ENCODE results near the gene NCBP2L. TPM values are rescaled to one million over a fixed set of nuclear protein-coding genes. Genes with fewer than 3 reads are reported as not detected.
"Not testable (repeated sequence)": the region's sequence is repeated elsewhere in the genome, so short reads cannot be mapped to it uniquely, and the experiment has no call there.

The NCBP2L gene
- total RNA-seq, 1 donor from 2014 or later: not detected

GRCh38 chrX:107780525-107780924 lies 3.0 kb downstream of the NCBP2L start:
- Mint-ChIP-seq H3K27ac (ENCODE audit: unreplicated experiment) (no peak overlapping the region), H3K4me1 (peaks cover 12% of the 10 kb centered on the region), H3K4me3 (no peak overlapping the region), H3K36me3 (ENCODE audit: low read depth) (no peaks in the 10 kb centered on the region), H3K27me3 (ENCODE audit: low read depth) (peaks cover 14% of the 10 kb centered on the region), H3K9me3 (peaks cover 3% of the 10 kb centered on the region)
- TF ChIP-seq, protein P1, sequence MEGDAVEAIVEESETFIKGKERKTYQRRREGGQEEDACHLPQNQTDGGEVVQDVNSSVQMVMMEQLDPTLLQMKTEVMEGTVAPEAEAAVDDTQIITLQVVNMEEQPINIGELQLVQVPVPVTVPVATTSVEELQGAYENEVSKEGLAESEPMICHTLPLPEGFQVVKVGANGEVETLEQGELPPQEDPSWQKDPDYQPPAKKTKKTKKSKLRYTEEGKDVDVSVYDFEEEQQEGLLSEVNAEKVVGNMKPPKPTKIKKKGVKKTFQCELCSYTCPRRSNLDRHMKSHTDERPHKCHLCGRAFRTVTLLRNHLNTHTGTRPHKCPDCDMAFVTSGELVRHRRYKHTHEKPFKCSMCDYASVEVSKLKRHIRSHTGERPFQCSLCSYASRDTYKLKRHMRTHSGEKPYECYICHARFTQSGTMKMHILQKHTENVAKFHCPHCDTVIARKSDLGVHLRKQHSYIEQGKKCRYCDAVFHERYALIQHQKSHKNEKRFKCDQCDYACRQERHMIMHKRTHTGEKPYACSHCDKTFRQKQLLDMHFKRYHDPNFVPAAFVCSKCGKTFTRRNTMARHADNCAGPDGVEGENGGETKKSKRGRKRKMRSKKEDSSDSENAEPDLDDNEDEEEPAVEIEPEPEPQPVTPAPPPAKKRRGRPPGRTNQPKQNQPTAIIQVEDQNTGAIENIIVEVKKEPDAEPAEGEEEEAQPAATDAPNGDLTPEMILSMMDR (conservative IDR thresholded peaks at IDR 0.05): no peak
- no peak for DNase-seq (ENCODE audit: low read depth, low spot score)

DNA sequence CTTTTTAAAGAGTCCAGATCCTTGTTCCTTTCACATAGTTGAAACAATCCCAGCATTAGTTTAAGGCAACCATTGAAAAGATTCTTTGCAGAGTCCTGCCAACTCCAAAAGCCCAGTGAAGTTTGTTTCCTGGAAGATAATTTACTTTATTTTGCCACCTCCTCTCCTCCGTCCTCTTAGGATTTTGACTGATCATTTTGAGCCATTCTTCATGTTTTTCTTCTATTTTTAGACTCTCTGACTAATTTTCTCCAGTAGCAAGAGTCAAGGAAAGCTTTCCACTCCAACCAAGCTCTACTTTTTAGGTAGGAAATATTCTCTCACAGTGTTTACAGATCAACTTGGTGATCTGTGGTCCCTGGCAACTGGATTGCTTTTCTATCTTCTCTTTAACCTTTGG lies 10.3 kb downstream of the NCBP2L start:
- Mint-ChIP-seq H3K9me3 (peaks cover 3% of the 10 kb centered on the region), H3K27me3 (ENCODE audit: low read depth) (no peaks in the 10 kb centered on the region), H3K36me3 (ENCODE audit: low read depth) (no peaks in the 10 kb centered on the region), H3K4me1 (no peaks in the 10 kb centered on the region), H3K27ac (ENCODE audit: unreplicated experiment) (no peak overlapping the region), H3K4me3 (no peak overlapping the region)
- TF ChIP-seq, protein P1 (conservative IDR thresholded peaks at IDR 0.05): no peak
- no peak for DNase-seq (ENCODE audit: low read depth, low spot score)

- peaks cover 6% of the 10 kb centered on the region for H3K9me3 Mint-ChIP-seq
- no peak overlapping the region for H3K4me3 Mint-ChIP-seq
- H3K36me3 Mint-ChIP-seq (ENCODE audit: low read depth): peaks cover 3% of the 10 kb centered on the region
- DNase-seq (ENCODE audit: low read depth, low spot score): no peak
- H3K4me1 Mint-ChIP-seq: no peaks in the 10 kb centered on the region
- no peaks in the 10 kb centered on the region for H3K27me3 Mint-ChIP-seq (ENCODE audit: low read depth)
- H3K27ac Mint-ChIP-seq (ENCODE audit: unreplicated experiment): no peak overlapping the region
- TF ChIP-seq, protein P1 (conservative IDR thresholded peaks at IDR 0.05): no peak
Observed at GRCh38 chrX:107804427-107804826, 26.9 kb downstream of the NCBP2L start.

DNA sequence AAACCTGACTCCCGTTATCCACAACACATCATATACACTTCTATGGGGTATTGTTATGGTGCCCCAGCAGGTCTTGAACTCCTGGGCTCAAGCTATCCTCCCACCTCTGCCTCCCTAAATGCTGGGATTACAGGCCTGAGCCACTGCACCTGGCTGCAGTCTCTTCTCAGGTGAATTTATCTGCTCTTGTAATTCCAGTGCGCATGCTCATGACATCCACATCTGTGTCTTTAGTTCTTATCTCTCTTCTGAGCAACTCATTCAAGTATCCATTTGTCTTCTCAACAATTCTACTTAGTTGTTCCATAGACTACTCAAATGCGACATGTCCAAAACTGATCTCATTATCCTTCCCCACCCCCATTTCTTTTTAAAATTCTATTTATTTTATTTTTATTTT lies 27.6 kb downstream of the NCBP2L start:
- peaks cover 3% of the 10 kb centered on the region for H3K36me3 Mint-ChIP-seq (ENCODE audit: low read depth)
- TF ChIP-seq, protein P1 (conservative IDR thresholded peaks at IDR 0.05): no peak
- no peak overlapping the region for H3K27ac Mint-ChIP-seq (ENCODE audit: unreplicated experiment)
- no peak overlapping the region for H3K4me3 Mint-ChIP-seq
- H3K4me1 Mint-ChIP-seq: no peaks in the 10 kb centered on the region
- no peak for DNase-seq (ENCODE audit: low read depth, low spot score)
- H3K27me3 Mint-ChIP-seq (ENCODE audit: low read depth): no peaks in the 10 kb centered on the region
- peaks cover 6% of the 10 kb centered on the region for H3K9me3 Mint-ChIP-seq

GRCh38 chrX:107810053-107810452 lies 32.5 kb downstream of the NCBP2L start:
- H3K4me3 Mint-ChIP-seq; H3K27ac Mint-ChIP-seq (ENCODE audit: unreplicated experiment); H3K36me3 Mint-ChIP-seq (ENCODE audit: low read depth): not testable (repeated sequence)

DNA sequence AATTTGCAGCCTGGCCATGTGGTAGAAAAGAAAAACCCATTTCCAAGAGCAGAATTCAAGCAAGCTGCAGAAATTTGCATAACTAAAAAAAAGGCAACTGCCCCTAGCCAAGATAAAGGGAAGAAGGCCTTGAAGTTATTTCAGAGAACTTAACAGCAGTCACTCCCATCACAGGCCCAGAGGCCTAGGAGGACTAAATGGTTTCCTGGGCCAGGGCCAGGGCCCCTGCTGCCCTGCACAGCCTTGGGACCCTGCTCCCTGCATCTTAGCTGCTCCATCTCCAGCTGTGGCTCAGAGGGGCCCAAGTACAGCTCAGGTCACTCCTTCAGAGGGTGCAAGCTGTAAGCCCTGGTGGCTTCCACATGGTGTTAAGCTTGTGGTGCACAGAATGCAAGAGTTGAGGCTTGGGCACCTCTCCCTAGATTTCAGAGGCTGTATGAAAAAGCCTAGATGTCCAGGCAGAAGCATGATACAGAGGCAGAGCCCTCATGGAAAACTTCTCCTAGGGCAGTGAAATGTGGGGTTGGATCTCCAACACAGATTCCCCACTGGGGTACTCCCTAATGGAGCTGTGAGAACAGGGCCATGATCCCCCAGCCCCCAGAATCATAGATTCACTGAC lies 41.5 kb downstream of the NCBP2L start:
- no peak for DNase-seq (ENCODE audit: low read depth, low spot score)
- Mint-ChIP-seq H3K4me3 (no peak overlapping the region), H3K36me3 (ENCODE audit: low read depth) (no peaks in the 10 kb centered on the region), H3K4me1 (no peaks in the 10 kb centered on the region), H3K27ac (ENCODE audit: unreplicated experiment) (no peak overlapping the region), H3K9me3 (peaks cover 5% of the 10 kb centered on the region), H3K27me3 (ENCODE audit: low read depth) (peaks cover 4% of the 10 kb centered on the region)
- TF ChIP-seq, protein P1 (conservative IDR thresholded peaks at IDR 0.05): no peak

More at GRCh38 chrX:107810053-107810452, 32.5 kb downstream of the NCBP2L start:
- not testable (repeated sequence) for H3K27me3 Mint-ChIP-seq (ENCODE audit: low read depth); DNase-seq (ENCODE audit: low read depth, low spot score); H3K4me1 Mint-ChIP-seq; H3K9me3 Mint-ChIP-seq
